Measurements from ENCODE around the gene ZNF346.

The ZNF346 gene

GRCh38 chr5:177070536-177071191 is 48.2 kb downstream of the ZNF346 start:
- DNase-seq = no peak

GRCh38 chr5:177071666-177072385 is 49.3 kb downstream of the ZNF346 start:
- peak in 4 of 5 donors; percentile 21 to 68 (median 56) for DNase-seq

GRCh38 chr5:177077335-177077734 is 54.8 kb downstream of the ZNF346 start:
- DNase-seq = no peak

- DNase-seq = no peak
These were observed 57.1 kb downstream of the ZNF346 start for GRCh38 chr5:177079606-177080005.

- DNase-seq = no peak
These were observed 57.8 kb downstream of the ZNF346 start for GRCh38 chr5:177080265-177080664.

GRCh38 chr5:177081859-177082258 is 59.4 kb downstream of the ZNF346 start:
- no peak for DNase-seq

GRCh38 chr5:177083357-177083756 is 60.9 kb downstream of the ZNF346 start:
- DNase-seq = no peak

- DNase-seq = no peak
These were observed 61.7 kb downstream of the ZNF346 start for GRCh38 chr5:177084175-177084574.

GRCh38 chr5:177085985-177086653 is 63.6 kb downstream of the ZNF346 start:
- no peak for DNase-seq

- peak; percentile 49 to 64 (median 56) for DNase-seq
These were observed 64.3 kb downstream of the ZNF346 start, which contains the start of gene FGFR4 for GRCh38 chr5:177086654-177087397. FGFR4 (plus strand) TSS chr5:177086915; CDS start chr5:177089603, 2,688 bp downstream.

GRCh38 chr5:177087398-177088005 is 65.0 kb downstream of the ZNF346 start:
- no peak for DNase-seq

- no peak for DNase-seq
These were observed 66.6 kb downstream of the ZNF346 start for GRCh38 chr5:177089127-177089526.

GRCh38 chr5:177089825-177090641 is 67.5 kb downstream of the ZNF346 start:
- DNase-seq = no peak

- DNase-seq = no peak
These were observed 68.3 kb downstream of the ZNF346 start for GRCh38 chr5:177090813-177091212.

- DNase-seq = no peak
These were observed 68.7 kb downstream of the ZNF346 start for GRCh38 chr5:177091232-177091631.

- DNase-seq = no peak
These were observed 69.9 kb downstream of the ZNF346 start for GRCh38 chr5:177092178-177093081.

- no peak for DNase-seq
These were observed 70.7 kb downstream of the ZNF346 start for GRCh38 chr5:177093082-177093712.

GRCh38 chr5:177093803-177094202 is 71.3 kb downstream of the ZNF346 start:
- no peak for DNase-seq

GRCh38 chr5:177094224-177095087 is 72.0 kb downstream of the ZNF346 start:
- DNase-seq = no peak
